GM18499 (cell line): ENCODE data around the gene ALG3.

Experiments
- ATAC-seq: cut with Tn5 transposase; IDR thresholded peaks from one replicate; pipeline ENCODE4 v1.9.1; 2021; ENCODE audit warnings: moderate number of reproducible peaks; ENCODE audit not compliant: insufficient read depth, unreplicated experiment

Gene ALG3

DNA sequence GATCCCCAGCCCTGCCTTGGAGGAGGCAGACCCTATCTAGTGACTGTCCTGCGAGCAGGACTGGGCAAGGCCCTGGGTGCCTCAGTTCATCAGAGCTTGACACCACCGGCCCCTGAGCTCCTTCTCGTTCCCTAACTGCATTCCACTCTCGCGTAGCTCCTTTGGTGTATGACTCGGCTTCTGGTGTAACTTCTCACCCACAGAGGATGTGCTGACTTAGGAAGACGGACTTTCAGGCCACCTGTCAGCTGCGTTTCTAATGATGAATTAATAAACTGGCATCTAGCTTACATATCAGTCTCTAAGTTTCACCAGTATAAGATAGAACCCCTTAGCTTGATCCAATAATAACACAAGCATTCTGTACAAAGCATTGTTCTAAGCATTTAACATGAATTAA lies 45.2 kb downstream of the ALG3 start:
- ATAC-seq = no peak

DNA sequence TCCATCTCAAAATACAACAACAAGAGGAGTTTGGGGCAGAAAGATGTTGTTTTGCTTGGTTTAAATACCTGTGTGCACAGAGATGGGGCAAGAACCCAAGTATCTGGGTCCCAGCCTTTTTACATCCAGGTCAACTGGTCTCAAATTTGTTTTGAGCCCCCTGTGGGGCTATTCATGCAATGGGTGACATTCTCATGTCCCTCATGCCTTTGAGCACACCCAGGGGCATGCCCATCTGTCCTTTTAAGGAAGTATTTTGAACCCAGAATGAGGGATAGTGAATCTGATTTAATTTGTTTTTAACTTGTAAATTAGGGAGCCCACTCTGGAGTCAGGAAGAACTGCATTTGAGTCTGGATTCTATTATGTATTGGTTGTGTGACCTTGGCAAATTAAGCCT lies 47.9 kb downstream of the ALG3 start:
- ATAC-seq = no peak

DNA sequence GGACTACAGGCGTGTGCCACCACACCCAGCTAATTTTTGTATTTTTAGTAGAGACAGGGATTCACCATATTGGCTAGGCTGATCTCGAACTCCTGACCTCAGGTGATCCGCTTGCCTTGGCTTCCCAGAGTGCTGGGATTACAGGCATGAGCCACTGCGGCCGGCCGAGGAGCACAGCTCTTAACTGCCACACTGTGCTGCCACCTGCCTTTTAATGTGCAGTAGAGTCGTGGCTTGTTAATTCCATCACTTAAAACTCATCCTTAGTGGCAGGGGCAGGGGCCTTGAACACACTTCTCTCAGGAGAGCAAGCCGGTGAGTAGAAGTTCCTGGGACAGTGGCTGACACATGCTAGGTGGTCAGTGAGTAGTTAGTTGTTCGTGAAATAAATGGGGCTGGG lies 50.3 kb downstream of the ALG3 start:
- ATAC-seq = no peak

DNA sequence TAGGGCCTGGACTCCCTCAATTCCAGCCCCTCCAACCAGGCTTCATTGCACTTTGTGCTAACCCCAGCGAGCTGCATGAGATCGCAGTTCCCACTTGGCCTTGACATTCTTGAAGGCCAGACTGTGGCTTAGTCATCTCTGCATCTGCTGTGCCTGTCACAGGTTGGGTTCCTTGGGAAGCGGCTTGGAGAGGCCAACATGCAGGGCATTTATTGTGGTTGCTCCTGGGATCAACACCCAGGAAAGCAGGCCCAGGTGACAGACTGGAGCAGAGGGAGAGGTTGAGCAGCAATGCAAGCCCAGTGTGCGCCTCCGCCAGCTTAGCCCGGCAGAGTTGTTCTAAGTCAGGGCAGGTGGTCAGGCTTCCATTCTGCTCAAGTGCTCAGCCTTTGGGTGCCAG lies 52.2 kb downstream of the ALG3 start:
- ATAC-seq = no peak

DNA sequence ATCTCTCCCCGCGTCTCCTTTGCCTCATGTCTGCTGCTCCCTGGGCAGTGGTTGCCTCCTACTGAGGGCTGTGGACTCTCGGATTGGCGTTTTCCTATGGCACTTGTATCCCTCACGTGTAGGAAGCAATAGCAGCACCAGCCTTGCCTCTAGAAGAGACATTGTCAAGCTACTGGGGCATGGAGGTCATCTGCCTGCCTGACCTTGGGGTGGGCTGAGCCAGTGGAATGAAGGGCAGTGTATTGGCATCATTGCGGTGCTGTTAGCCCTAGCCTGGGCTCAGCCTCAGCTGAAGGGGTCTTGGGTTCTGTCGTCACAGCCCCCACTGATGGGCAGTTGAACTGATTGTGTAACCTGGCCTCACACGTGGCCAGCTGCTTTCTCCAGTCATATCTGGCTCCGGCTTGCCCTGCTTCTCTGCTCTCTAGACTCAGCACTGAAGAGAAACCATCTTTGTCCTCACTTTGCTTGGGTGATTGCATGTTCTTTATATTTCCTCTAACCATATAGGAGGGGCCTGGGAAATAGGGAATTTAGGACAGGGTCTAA lies 54.7 kb downstream of the ALG3 start:
- no peak for ATAC-seq

DNA sequence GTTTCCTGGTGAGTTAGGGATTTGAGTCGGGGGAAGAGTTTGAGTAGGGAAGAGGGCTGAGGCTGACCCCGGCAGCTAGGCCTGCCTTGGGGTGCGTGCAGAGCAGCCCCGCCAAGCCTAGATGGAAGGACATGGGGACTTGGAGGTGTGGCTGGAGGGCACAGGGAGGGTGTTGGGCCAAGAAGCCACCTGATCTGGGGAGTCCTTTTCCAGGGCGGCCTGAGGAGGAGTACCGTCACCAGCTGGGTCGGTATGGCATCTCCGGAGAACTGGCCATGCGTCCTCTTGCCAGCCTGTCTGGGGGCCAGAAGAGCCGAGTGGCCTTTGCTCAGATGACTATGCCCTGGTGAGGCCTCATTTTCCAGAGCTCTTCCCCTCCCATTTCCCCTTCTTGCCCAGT lies 55.9 kb downstream of the ALG3 start:
- ATAC-seq = no peak
